HG03108 (cell line): Measurements from ENCODE around the gene LEFTY2.
"Not testable (repeated sequence)": the region's sequence is repeated elsewhere in the genome, so short reads cannot be mapped to it uniquely, and the experiment has no call there.

Experiments used
- ATAC-seq: cut with Tn5 transposase; IDR thresholded peaks from one replicate; pipeline ENCODE4 v1.9.1; 2021; ENCODE audit warnings: moderate library complexity; ENCODE audit not compliant: unreplicated experiment

LEFTY2 gene, protein sequence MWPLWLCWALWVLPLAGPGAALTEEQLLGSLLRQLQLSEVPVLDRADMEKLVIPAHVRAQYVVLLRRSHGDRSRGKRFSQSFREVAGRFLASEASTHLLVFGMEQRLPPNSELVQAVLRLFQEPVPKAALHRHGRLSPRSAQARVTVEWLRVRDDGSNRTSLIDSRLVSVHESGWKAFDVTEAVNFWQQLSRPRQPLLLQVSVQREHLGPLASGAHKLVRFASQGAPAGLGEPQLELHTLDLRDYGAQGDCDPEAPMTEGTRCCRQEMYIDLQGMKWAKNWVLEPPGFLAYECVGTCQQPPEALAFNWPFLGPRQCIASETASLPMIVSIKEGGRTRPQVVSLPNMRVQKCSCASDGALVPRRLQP

GRCh38 chr1:225941187-225941941 is at the start of gene LEFTY2:
Gene LEFTY2, minus strand, starts transcription at chr1:225941220. Its CDS starts 80 bp downstream, at chr1:225941140.
- no peak for ATAC-seq

GRCh38 chr1:225987491-225988316 is 46.7 kb upstream of the LEFTY2 start:
- ATAC-seq: no peak

GRCh38 chr1:225981714-225982113 is 40.7 kb upstream of the LEFTY2 start:
- ATAC-seq: no peak

DNA sequence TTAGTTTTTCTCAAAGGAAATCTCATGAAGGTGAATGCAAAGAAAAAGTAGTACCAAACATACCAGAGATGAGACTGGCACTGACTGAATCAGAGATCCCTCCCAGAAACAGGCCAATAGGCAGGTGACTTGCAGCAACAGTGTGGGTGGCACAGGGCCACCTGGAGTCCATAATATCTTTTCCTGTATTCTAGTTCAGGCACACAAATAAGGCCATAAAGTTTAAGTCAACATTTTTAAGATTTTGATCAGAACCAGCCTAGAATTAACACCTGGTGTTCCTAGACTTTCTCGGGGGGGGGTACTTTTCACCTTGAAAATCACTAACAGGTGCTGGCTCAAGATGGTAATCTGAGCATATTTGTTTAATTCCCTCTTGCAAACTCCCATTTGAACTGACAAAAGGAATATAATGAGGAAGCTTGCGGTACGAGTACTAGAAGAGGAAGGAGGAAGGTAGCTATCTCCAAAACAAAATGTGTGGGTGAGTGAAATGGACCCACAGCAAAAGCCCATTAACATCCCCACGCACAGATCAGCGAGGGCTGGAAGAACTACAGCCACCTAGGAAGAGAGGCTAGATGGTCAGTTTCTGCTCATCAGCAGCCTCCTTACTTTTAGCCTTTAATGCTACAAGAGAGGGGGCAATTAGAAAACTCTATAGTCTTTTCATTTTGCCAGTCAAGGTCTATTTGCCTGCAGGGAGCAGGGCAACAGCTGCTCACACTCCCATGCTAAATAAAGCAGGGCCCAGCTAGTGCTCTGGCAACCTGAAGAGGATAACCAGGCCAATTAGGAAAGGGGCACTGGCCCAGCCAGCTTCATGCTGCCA is 39.2 kb upstream of the LEFTY2 start:
- no peak for ATAC-seq

DNA sequence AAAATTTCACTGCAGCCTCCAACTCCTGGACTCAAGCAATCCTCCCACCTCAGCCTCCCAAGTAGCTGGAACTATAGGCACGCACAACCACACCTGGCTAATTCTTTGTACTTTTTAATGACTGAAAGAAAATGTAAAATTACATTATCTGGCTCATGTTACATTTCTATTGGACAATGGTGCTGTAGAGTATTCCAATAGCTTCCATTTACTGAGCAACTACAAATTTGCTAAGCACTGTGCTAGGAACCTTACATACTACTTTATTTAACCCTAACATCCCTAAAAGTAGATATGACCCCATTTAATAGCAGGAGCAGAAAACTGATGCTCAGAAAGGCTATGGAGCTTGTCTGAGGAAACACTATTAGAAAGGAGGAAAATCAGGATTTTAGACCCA is 38.4 kb upstream of the LEFTY2 start:
- ATAC-seq: no peak

DNA sequence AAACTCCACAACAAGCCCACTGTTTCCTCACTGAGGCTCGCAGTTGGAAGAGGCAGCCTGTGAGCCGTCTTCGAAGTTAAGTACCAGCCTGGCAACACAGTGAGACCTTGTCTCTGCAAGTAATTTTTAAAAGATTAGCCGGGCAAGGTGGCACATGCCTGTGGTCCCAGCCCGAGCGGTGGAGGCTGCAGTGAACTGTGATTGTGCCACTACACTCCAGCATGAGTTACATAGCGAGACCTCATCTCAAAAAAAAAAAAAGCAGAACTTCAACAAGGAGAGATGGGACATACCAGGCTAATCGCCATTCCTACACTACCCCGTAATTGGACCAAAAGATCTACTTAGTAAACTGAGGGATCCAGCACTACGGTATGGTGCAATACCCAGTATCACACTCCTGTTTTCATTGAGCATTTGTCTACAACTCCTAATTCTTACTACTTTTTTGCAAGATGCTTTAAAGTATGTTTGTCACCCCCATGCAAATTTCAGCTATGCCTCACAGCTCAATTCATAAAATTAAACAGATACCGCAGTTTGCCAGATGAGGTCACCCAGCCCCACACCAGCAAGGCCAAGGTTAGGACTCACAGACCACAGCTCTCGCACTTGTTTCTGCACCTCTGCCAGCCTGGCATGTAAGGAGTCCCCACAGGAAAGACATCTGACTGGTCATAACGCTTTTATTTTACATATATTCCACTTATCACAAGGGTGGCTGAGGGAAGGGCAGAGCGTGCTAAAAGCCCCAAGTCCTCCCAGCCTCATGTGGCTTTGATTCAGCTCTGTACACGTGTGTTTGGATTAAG is 37.1 kb upstream of the LEFTY2 start:
- peak; percentile 73 for ATAC-seq

- ATAC-seq: not testable (repeated sequence)
Observed at GRCh38 chr1:225975146-225975545, 34.1 kb upstream of the LEFTY2 start.

GRCh38 chr1:225974454-225974853 is 33.4 kb upstream of the LEFTY2 start:
- no peak for ATAC-seq

DNA sequence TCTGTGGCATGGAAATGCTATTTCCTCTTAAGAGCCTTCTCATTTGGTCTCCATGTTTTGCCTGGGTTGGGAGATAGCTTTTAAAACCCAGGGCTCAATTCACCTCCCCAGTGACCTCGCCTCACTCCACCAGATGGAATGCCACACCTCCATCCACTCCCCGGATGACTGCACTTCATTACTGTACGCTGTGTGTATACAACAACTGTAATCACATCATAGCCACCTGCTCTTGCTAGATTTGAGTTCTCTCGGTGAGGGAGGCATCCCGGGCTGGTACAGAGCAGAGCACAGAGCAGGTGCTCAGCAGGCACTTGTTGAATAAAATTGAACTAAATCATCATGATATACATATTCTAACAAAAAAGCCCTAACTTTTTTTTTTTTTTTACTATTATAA is 32.1 kb upstream of the LEFTY2 start:
- ATAC-seq: no peak

DNA sequence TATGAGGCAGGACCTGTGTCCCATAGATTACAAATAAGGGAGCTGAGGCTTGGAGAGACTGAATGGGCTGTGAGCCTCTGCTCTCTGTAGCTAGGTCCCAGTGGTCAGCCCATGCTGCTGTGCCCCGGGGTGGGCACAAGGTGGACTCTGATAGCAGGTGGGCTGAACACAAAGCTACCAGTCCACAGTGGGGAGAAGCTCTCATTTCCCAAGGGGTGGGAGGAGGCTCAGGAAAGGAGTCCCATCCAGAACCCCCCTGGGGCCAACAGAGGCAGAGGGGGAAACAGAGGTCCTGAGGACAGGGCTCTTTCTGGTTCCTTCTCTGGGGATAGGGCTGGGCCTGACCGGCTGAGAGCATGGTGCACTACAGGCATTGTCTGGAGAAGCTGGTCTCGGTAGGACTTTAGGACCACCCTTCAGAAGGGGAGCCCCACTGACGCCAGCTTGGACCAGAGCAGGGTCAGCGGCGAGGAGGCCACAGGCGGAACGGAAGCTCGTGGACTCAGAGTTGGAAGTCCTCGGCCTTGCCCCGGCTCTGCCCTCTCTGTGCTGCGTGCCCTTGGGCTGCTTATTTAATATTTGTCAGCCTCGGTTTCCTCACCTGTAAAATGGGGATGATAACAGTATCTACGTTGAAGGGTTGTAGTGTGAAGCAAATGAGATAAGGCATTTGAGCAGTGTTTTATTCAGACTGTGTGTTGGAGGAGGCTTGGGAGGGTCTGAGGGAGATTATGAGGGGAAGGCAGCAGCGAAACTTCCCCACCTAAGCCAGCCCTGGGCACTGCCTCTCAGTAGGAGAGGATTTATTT is 31.5 kb upstream of the LEFTY2 start:
- ATAC-seq: no peak

DNA sequence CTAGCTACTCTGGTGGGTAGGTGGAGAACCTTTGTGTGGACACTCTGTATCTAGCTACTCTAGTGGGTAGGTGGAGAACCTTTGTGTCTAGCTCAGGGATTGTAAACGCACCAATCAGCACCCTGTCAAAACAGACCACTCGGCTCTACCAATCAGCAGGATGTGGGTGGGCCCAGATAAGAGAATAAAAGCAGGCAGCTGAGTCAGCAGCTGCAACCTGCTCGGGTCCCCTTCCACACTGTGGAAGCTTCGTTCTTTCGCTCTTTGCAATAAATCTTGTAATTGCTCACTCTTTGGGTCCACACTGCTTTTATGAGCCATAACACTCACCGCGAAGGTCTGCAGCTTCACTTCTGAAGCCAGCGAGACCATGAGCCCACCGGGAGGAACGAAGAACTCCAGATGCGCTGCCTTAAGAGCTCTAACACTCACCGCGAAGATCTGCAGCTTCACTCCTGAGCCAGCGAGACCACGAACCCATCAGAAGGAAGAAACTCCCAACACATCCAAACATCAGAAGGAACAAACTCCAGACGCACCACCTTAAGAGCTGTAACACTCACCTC is 29.7 kb upstream of the LEFTY2 start:
- ATAC-seq: not testable (repeated sequence)

DNA sequence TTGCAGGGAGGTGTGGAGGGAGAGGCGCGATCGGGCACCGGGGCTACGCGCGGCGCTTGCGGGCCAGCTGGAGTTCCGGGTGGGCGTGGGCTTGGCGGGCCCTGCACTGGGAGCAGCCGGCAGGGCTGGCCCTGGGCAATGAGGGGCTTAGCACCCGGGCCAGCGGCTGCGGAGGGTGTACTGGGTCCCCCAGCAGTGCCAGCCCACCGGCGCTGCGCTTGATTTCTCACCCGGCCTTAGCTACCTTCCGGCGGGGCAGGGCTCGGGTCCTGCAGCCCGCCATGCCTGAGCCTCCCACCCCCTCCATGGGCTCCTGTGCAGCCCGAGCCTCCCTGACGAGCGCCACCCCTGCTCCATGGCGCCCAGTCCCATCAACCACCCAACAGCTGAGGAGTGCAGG is 28.7 kb upstream of the LEFTY2 start:
- ATAC-seq: not testable (repeated sequence)

DNA sequence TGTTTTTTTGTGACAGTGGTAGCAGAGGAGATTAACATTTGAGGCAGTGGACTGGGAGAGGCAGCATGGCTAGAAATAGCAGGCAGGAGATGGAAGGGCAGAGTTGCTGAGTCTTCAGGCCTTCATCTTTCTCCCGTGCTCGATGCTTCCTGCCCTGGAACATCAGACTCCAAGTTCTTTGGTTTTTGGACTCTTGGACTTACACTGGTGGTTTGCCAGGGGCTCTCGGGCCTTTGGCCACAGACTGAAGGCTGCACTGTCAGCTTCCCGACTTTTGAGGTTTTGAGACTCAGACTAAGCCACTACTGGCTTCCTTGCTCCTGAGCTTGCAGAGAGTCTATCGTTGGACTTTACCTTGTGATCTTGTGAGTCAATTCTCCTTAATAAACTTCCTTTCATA is 24.2 kb upstream of the LEFTY2 start:
- ATAC-seq: no peak

DNA sequence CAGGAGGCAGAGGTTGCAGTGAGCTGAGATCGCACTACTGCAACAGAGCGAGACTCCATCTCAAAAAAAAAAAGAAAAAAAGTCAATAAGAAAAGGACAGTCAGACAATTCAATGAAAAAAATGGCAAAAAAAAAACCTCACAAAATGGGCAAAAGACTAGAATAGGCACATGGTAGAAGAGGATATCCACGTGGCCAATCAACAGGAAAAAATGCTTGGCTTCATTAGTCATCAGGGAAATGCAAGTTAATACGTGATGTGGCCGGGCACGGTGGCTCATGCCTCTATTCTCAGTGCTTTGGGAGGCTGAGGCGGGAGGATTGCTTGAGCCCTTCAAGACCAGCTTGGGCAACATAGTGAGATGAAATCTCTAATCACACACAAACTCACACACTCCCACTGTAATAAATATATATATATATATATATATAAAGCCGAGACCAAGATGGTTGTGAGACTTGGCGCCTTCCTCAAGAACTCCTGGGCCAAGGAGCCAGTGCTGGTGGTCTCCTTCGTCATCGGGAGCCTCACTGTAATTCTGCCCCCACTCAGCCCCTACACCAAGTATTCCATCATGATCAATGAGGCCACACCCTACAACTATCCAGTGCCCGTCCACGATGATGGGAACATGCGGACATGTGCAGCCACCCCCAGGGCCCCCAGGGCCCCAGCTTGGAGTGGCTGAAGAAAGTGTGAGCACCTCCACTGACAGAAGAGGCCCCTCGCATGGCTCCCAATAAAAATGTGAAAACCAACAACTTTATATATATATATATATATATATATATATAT is 22.9 kb upstream of the LEFTY2 start:
- ATAC-seq: no peak

DNA sequence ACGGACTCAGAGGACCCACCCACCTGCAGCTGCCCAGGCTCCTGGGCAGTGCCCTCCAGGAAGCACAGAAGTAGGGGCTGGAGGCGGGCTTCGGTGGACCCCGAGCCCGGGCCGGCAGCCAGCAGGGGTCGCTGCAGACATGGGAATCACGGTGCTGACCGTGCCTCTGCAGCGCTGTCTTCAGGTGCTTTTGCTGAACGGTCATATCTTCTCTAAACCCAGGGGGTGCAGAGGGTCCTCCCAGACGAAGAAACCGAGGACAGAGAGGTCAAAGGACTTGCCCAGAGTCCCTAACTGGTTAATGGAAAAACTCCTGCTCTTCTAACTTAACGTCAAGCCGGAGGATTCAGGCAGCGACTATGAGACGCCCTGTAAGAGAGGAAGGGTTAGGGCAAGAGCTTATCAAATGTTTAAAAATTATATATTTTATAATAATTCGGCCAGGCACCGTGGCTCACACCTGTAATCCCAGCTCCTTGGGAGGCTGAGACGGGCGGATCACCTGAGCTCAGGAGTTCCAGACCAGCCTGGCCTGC is 21.5 kb upstream of the LEFTY2 start:
- ATAC-seq: no peak

- ATAC-seq: no peak
Observed at GRCh38 chr1:225961659-225962439, 20.8 kb upstream of the LEFTY2 start.

DNA sequence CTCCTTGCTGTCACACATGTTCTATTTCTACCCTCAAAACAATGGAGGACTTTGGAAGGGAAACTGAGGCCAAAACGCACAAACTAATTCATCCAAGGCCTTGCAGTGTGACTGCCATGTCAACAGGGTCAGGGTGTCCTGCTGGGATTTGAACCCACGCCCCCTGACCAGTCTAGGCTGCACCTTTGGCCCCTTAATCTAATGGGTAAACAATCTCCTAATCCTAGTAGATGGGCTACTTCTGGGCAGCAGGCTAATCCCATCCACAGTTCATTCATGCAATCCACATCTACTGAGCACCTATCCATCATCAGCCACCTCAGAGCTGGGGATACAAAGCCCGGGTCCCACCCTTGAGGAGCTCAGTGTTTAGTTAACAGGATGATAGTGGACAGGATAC is 17.0 kb upstream of the LEFTY2 start:
- no peak for ATAC-seq
